Activated naive CD4-positive, alpha-beta T cell treated with Interleukin-2 at 50 U/mL for 16 hours (primary cell): ENCODE results near the gene GPD1L.
"Not testable (repeated sequence)": the region's sequence is repeated elsewhere in the genome, so short reads cannot be mapped to it uniquely, and the experiment has no call there.

ENCODE experiments used
- DNase-seq: peaks from one replicate; pipeline ENCODE4 v3.0.0-alpha.2; 2020

The GPD1L gene

DNA sequence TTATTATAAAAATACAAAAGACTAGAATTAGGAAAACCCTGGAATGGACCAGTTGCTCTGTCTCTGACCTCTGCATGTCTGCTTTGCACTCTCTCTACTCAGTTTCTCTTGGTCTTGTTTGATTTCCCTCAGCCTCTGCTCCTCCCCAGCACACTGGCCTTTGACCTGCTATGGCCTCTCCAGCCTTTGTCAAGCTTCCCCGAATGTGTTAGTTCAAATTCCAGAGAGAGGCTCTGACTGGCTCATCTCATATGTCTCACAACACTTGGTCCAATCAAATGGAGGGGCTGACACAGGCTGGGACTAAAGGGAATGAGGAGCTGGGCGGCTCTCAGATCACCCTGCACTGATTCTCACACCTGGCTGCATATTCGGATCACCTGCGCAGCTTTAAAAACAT lies 79.7 kb downstream of the GPD1L start:
- no peak for DNase-seq

DNA sequence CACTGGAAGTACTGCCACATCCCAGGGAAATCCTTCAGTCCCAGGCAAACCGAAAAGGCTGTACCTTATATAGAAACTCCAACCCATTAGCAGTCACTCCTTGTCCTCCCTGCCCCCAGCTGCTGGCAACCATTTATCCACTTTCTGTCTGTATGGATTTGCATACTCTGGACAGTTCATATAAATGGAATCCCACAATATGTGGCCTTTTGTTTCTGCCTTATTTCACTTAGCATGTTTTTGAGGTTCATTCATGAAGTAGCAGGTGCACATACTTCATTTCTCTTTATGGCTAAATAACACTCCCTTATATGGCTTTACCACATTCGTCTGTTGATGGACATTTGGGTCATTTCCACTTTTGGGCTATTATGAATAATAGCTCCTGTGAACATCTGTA lies 80.5 kb downstream of the GPD1L start:
- no peak for DNase-seq

DNA sequence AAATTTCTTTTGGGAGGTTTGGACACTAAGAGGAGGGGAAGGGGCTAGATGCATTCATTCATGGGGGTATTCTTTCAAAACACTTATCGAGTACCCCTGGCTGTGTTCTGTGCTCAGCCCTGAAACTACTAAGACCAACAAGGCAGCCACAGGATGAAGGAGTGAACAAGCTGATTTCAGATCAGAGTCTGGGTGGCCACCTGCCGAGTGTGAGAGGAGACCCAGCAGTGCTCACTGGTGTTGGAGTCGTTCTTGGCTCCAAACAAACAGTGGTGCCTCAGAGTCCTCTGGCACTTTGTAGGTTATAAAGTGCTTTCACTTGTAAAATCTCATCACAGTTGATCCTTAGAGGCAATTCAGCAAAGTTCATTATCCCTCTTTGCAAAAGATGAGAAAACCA lies 83.3 kb downstream of the GPD1L start:
- no peak for DNase-seq

DNA sequence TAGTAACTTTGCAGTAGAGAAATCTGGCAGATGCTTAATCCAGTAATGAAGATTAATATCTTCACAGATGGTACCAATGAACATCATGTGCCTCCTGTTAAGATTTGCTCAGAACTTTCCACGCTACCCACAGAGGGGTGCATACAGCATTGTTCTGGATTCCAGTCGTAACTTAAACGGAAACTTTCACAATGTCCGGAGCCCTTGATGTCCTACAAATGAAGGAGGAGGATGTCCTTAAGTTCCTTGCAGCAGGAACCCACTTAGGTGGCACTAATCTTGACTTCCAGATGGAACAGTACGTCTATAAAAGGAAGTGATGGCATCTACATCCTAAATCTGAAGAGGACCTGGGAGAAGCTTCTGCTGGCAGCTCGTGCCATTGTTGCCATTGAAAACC lies 84.1 kb downstream of the GPD1L start:
- not testable (repeated sequence) for DNase-seq

DNA sequence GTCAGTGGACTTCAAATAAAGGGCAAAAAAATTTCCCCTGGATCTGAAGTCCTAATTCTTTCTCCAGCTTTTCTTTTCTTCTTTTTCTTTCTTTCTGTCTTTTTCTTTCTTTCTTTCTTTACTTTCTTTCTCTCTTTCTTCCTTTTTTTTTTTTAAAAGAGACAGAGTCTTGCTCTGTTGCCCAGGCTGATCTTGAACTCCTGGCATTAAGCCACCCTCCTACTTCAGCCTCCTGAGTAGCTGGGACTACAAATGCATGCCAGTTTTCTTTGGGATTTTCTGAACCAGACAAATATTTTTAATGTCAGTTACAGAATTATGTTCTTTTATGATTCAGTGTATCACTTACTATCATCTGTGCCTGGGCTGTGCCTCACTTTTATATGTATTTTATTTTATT lies 86.7 kb downstream of the GPD1L start:
- DNase-seq, result no peak

DNA sequence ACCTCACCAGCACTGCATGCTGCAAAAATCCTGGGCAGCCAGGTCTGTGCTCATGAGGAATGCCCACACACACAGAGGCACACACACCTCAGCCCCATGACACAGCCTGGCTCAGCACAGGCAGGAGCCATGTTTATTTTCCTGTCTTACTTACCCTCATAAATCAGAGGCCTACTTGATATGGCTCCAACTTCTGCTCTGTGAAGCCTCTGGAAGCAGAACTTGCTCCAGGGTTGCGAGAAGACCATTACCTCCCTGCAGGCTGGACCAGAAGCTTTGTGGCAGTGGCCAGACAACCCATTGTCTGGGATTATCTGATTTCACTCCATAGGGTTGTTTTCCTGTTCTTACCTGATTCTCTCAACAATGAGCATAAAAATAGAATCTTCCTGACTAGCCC lies 88.2 kb downstream of the GPD1L start:
- DNase-seq, result no peak

DNA sequence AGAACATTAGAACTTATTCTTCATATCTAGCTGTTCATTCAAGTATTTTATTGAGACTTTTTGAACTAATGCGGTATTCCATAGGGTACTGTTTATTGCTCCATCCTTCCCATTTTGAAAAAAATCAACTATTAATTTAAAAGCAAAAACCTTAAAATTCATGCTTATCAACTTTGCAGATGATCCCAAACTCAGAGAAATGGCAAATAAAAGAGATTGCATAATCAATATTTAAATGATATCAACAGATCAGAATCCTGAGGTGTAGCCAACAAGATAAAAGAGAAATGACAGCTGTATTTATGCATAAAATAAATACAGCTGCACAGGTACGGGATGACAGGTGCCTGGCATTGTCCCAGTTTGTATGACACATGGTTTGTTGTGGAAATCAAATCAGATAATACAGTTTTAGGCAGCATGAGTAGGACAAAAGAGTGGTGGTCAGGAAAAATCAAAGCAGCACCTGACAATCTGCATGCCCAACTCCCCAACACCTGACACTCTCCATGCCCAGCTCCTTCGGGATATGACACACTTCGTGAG lies 89.6 kb downstream of the GPD1L start:
- no peak for DNase-seq

DNA sequence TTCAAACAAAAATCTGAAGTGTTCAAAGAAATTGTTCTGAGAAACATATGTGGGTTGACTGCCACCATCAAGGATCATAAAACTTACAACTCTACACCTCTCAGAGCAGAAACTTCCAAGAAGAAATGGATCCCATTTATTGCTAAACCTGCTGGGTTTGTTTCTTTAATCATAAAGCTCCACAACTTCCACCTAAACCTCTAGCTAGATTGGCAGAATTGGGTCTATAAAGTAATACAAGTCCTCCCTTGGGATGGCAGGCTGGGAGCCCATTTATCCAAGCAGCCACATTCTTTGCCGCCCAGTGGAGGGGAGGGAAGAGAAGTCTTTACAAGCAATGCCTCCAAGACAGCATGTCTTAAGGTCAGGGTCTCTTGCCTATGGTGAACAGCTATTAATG lies 91.6 kb downstream of the GPD1L start:
- DNase-seq, result no peak

DNA sequence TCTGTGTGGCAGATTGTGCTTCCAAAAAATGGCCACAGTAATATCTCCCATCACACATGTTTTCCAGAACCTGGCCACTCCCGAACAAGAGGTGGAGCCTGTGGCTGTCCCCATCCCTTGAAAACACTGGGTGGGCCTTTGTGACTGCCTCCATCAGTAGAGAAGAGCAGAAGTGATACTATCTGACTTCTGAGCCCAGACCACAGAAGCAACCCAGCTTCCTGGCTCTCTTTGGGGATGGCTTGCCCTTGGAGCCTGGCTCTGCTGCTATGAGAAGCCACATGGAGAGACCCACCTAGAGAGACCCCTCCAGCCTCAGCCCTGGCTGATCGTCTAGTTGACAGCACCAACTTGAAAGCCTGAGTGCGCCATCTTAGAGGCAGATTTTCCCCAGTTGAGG lies 92.3 kb downstream of the GPD1L start:
- DNase-seq, result no peak

DNA sequence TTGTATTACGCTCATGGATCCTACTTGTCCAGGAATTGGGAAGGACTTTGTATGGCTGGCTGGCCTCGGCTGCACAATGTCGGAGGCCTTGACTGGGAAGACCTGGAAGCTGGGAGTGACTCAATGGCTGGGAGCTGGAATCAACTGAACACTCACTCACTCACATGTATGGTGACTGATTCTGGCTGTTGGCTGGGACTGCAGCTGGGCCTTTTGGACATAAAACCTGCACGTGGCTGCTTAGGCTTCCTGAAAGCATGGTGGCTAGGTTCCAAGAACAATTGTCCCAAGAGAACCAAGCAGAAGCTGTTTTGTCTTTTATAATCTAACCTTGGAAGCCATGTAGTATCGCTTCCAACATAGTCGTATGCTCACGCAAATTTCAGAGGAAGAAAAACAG lies 94.1 kb downstream of the GPD1L start:
- DNase-seq, result no peak

DNA sequence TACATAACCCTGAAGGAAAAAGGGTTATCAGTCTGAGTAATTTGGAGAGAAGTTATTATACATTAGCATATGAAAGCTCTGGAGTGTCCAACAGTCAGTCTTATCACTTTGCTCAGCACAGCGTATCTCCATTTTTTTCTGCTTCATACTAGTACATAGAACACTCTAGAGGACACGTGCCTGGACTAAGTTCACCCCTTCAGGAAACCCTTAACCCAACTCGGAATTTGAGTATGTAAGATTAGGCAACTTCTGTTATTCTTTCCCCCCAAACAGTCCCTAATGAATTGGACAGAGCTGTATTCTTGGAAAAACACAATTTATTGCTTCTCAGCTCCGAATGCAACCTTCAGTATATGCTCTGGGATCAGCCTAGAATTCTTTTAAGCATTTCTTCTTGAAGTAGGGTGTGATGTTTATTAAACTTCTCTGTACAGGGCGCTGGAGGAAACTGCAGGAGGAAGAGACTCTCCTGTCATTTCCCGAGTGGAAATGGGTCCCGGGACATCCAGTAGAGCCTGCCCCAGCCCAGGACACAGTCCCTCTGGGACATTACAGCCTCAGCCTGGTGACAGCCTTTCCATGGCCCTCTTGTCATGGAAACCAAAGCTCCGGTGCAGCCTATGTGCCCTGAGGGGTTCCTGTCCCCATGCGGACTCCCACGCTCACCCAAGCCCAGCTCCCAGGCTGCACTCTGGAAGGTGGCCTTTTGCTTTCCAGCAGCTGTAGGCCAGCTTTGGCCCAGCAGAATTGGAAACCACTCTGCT lies 94.8 kb downstream of the GPD1L start:
- DNase-seq, result no peak

DNA sequence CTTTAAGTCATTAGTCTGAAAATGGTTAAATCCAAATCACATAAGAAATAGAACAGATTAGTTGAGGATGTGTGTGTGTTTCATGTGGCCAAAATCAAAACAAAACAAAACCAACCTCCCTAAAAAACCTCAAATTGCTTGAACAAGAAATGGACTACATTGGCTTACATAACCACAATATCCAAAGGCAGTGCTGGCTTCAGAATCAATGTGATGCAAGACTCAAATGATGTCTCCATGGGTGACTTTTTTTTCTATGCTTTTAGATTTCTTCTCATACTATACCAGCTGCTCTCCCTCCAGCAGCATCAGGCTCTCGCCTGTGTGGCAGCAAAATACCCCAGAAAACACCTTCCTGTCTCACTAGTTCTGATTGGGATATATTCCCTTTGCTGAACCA lies 96.1 kb downstream of the GPD1L start:
- DNase-seq, result no peak

DNA sequence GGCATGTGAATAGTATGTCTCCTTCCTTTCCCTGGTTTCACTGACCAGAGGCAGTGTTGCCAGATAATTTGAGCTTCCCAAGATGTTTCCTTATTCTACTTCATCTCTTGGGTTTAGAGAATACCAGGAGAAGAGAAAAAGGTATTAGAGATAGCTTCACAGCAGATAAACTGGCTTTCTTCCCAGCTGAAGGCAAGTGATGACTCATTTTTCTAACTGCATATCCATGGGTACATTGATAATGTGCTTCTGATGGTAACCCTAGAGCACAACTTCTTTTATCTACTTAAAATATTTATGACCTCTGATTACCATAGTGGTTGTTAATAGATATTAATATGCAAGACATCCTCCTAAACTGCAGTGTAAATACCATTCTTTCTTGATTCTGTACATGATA lies 97.4 kb downstream of the GPD1L start:
- DNase-seq, result no peak

DNA sequence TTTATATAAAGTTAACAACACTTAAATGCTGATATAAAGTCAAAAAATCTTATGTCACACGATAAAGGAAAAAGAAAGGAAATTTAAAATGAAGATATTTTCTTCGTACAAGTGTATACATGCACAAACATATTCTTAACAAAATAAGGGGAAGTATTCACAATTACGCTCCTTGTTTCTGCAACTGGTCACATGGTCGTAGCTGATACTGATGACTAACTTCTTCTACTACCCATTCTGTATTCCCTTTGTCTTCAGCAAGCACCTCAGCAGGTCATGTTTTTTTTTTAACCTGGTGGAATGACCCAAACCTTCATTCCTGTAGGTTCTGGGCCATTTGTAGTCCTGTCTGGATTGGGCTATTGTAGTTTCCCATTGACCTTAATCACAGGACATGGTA lies 102.0 kb downstream of the GPD1L start:
- DNase-seq, result no peak

DNA sequence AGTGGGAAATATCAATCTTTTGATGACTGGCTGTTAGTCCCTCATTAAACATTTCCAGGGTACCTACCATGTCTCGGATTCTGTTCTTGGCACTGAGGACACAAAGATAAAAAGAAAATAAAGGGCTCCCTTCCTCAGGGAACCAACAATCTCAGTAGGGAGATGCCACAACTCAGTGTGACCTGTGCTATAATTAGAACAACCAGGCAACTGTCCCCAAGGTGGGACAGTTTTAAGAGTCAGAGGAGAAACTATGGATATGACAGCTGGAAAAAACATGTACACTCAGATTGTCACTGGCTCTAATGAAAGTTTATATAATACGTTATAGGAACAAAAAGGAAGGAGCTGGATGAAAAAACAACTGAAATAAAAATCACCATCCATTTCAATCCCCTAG lies 108.8 kb downstream of the GPD1L start:
- no peak for DNase-seq

DNA sequence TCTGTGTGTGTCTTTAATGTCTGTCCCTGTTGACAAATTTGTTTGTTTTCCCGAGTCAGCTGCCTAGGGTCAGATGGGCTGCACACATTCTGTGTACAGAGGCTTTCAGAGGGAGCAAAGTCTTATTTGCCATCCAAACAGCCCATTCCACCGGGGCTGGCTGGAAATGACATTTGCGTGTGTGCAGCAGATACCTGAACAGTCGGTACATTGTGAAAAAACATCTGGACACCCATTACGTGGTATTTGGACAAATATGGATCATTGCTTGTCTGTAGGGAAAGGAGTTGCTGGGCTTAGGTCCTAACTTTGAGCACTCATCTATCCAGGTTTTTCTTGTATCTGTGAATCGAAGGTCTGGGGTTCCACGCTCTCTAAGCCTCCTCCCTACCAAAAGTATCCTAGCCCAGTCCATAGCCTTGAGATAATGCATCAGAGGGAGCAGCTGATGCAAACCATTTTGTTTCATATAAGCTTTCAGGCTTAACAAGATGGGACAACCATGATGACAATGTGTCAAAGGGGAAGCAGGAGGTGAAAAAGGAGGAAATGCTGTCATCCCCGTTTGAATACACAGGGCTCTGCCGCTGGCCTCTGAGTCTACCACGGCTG lies 109.9 kb downstream of the GPD1L start:
- no peak for DNase-seq

DNA sequence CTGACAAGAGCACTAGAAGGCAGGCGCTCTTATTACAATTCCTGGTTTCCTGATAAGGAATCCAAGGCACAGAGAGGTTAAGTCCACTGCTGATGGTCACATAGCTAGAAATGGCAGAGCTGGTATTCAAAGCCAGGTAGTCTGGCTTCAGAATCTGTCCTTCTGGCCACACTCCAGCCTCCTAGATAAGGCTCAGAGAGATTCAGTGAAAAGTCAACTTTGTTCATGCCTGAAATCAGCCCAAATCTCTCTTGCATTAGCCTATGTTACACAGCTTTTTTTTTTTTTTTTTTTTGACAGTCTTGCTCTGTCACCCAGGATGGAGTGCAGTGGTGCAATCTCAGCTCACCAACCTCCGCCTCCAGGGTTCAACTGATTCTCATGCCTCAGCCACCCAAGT lies 110.9 kb downstream of the GPD1L start:
- no peak for DNase-seq
